AG09319 (cell line): Measurements from ENCODE around the gene MAGEA11.
"Not testable (repeated sequence)": the region's sequence is repeated elsewhere in the genome, so short reads cannot be mapped to it uniquely, and the experiment has no call there.

Experiments
- DNase-seq: peaks from one replicate; pipeline ENCODE4 v3.0.0-alpha.2; 2010; ENCODE audit warnings: low read depth; ENCODE audit errors: extremely low read depth
- CTCF ChIP-seq: IDR thresholded peaks from 2 replicates; pipeline ENCODE4 v1.5.1; 2011; ENCODE audit warnings: low read depth, mild to moderate bottlenecking, inconsistent platforms, low read length, moderate library complexity

Gene MAGEA11

GRCh38 chrX:149687991-149688390 lies 23.9 kb upstream of the MAGEA11 start:
- TF ChIP-seq CTCF = no peak
- DNase-seq = no peak

GRCh38 chrX:149688552-149688951 lies 23.3 kb upstream of the MAGEA11 start:
- no peak for TF ChIP-seq CTCF
- no peak for DNase-seq

GRCh38 chrX:149691794-149692193 lies 20.1 kb upstream of the MAGEA11 start:
- TF ChIP-seq CTCF = no peak
- DNase-seq = no peak

- not testable (repeated sequence) for DNase-seq
Measured at GRCh38 chrX:149692686-149693272, 19.1 kb upstream of the MAGEA11 start.

- no peak for TF ChIP-seq CTCF
- DNase-seq = no peak
Measured at GRCh38 chrX:149699761-149700160, 12.1 kb upstream of the MAGEA11 start.

- no peak for TF ChIP-seq CTCF
- no peak for DNase-seq
Measured at GRCh38 chrX:149704664-149705063, 7.2 kb upstream of the MAGEA11 start.

GRCh38 chrX:149707147-149707901 lies 4.5 kb upstream of the MAGEA11 start:
- TF ChIP-seq CTCF = no peak
- no peak for DNase-seq

- no peak for TF ChIP-seq CTCF
- DNase-seq = no peak
Measured at GRCh38 chrX:149712831-149713230, 971 bp downstream of the MAGEA11 start.
